K562 (cell line): Measurements from ENCODE around the gene KLHL6. TPM values are rescaled to one million over a fixed set of nuclear protein-coding genes. Genes with fewer than 3 reads are reported as not detected.

Source experiments
- ARID2 ChIP-seq: fragments of 450-650 bp; IDR thresholded peaks from 2 replicates; pipeline ENCODE4 v1.6.1; 2017; ENCODE audit warnings: antibody characterized with exemption, mild to moderate bottlenecking
- BRD9 ChIP-seq: fragments of 450-650 bp; IDR thresholded peaks from 2 replicates; pipeline ENCODE4 v1.6.1; 2018; ENCODE audit warnings: low read depth; ENCODE audit not compliant: partially characterized antibody
- CC2D1A ChIP-seq: fragments of 450-650 bp; IDR thresholded peaks from 2 replicates; pipeline ENCODE4 v1.6.1; 2017; ENCODE audit warnings: mild to moderate bottlenecking
- CSDE1 ChIP-seq, 2 experiments: fragments of 450-650 bp; IDR thresholded peaks; 2 replicates each; pipeline ENCODE4 v1.6.1; 2016; ENCODE audit warnings: mild to moderate bottlenecking in 1 of 2
- DNMT1 ChIP-seq: fragments of 450-650 bp; IDR thresholded peaks from 2 replicates; pipeline ENCODE4 v1.6.1; 2016; ENCODE audit warnings: antibody characterized with exemption, mild to moderate bottlenecking
- EP300 ChIP-seq: IDR thresholded peaks from 2 replicates; pipeline ENCODE4 v1.6.1; 2012; ENCODE audit warnings: low read length, improper control_type of control experiment
- EP400 ChIP-seq: fragments of 450-650 bp; IDR thresholded peaks from 2 replicates; pipeline ENCODE4 v1.6.1; 2017; ENCODE audit warnings: antibody characterized with exemption, mild to moderate bottlenecking, moderate library complexity
- ETV1 ChIP-seq: fragments of 450-650 bp; conservative IDR thresholded peaks from 2 replicates; pipeline ENCODE4 v1.6.1; 2016; ENCODE audit warnings: missing genetic modification characterization, control low read depth, low read depth, missing compliant biosample characterization
- IFI16 ChIP-seq: fragments of 250-450 bp; sonication (Bioruptor Pico); IDR thresholded peaks from 2 replicates; pipeline ENCODE4 v2.1.2; 2022; ENCODE audit warnings: mild to moderate bottlenecking, inconsistent platforms
- KDM2B ChIP-seq: fragments of 250-450 bp; sonication (Bioruptor Pico); IDR thresholded peaks from 2 replicates; pipeline ENCODE4 v1.8.0; 2021; ENCODE audit warnings: mild to moderate bottlenecking, moderate library complexity
- KLF16 ChIP-seq: IDR thresholded peaks from 2 replicates; pipeline ENCODE4 v1.6.1; 2016; ENCODE audit warnings: antibody characterized with exemption
- L3MBTL2 ChIP-seq: fragments of 450-650 bp; IDR thresholded peaks from 2 replicates; pipeline ENCODE4 v1.6.1; 2016; ENCODE audit warnings: mild to moderate bottlenecking, moderate library complexity
- NCOA1 ChIP-seq: fragments of 450-650 bp; IDR thresholded peaks from 2 replicates; pipeline ENCODE4 v1.6.1; 2016; ENCODE audit warnings: low read depth
- SP1 ChIP-seq: sonication (generic); formaldehyde crosslinking; IDR thresholded peaks from 2 replicates; pipeline ENCODE4 v1.8.1; 2022; ENCODE audit warnings: mild to moderate bottlenecking, missing genetic modification reagents
- TAF9B ChIP-seq: fragments of 450-650 bp; IDR thresholded peaks from 2 replicates; pipeline ENCODE4 v1.6.1; 2018; ENCODE audit warnings: mild to moderate bottlenecking; ENCODE audit not compliant: partially characterized antibody
- TBL1XR1 ChIP-seq, 2 experiments: IDR thresholded peaks; 2 replicates each; pipeline ENCODE4 v1.6.1; 2012; ENCODE audit warnings: improper control_type of control experiment in 2 of 2, low read length in 2 of 2, mild to moderate bottlenecking in 1 of 2
- XRCC5 ChIP-seq: fragments of 200-400 bp; formaldehyde crosslinking; IDR thresholded peaks from 2 replicates; pipeline ENCODE4 v1.6.1; 2017; ENCODE audit warnings: low read depth, mild to moderate bottlenecking, low read length
- ZNF143 ChIP-seq: sonication (generic); formaldehyde crosslinking; IDR thresholded peaks from 2 replicates; pipeline ENCODE4 v1.9.0; 2022; ENCODE audit warnings: mild to moderate bottlenecking, missing genetic modification reagents
- polyA plus RNA-seq, 8 experiments: library from polyadenylated mRNA; depleted of rRNA in 4 of 8; stranded (reverse) in 5 of 8; unstranded in 3 of 8; fragments of >200 nt; fragmentation: Nextera tagmentation in 2 of 8; fragmentation: Illumina TruSeq in 1 of 8; extraction: Ambion mirVana in 2 of 8; extraction: Trizol in 1 of 8; gene quantifications; 2 replicates each; pipeline versions ENCODE4 v1.2.1 to v1.2.3, GENCODE V29; 2011 to 2014; ENCODE audit warnings: inconsistent platforms in 1 of 8, missing spikeins in 1 of 8
- total RNA-seq, 7 experiments: library from RNA; depleted of rRNA in 6 of 7; stranded (reverse); fragments of >200 nt in 6 of 7; fragmentation: Illumina TruSeq in 2 of 7; extraction: Trizol in 2 of 7; gene quantifications; 2 replicates each; pipeline versions ENCODE4 v1.2.1 to v1.2.3, GENCODE V29; 2011 to 2021; ENCODE audit warnings: low replicate concordance in 1 of 7
- TF ChIP-seq, protein P1 (sequence below): sonication (generic); formaldehyde crosslinking; IDR thresholded peaks from 2 replicates; pipeline ENCODE4 v1.8.0; 2022; ENCODE audit warnings: mild to moderate bottlenecking, missing genetic modification reagents
- TF ChIP-seq, protein P2 (sequence below): sonication (generic); formaldehyde crosslinking; IDR thresholded peaks from 2 replicates; pipeline ENCODE4 v1.8.1; 2023; ENCODE audit warnings: mild to moderate bottlenecking, missing genetic modification reagents, moderate library complexity
- TF ChIP-seq, protein P3 (sequence below): fragments of 450-650 bp; formaldehyde crosslinking; IDR thresholded peaks from 2 replicates; pipeline ENCODE4 v1.4.0; 2020; ENCODE audit warnings: mild to moderate bottlenecking, moderate library complexity

Gene KLHL6
- total and polyA plus RNA-seq, 9 of the 15 experiments (the other 6 are each of a cell fraction or from before 2014, with no cell fraction given), result 0.18 to 2.1 (median 1.4) TPM

DNA sequence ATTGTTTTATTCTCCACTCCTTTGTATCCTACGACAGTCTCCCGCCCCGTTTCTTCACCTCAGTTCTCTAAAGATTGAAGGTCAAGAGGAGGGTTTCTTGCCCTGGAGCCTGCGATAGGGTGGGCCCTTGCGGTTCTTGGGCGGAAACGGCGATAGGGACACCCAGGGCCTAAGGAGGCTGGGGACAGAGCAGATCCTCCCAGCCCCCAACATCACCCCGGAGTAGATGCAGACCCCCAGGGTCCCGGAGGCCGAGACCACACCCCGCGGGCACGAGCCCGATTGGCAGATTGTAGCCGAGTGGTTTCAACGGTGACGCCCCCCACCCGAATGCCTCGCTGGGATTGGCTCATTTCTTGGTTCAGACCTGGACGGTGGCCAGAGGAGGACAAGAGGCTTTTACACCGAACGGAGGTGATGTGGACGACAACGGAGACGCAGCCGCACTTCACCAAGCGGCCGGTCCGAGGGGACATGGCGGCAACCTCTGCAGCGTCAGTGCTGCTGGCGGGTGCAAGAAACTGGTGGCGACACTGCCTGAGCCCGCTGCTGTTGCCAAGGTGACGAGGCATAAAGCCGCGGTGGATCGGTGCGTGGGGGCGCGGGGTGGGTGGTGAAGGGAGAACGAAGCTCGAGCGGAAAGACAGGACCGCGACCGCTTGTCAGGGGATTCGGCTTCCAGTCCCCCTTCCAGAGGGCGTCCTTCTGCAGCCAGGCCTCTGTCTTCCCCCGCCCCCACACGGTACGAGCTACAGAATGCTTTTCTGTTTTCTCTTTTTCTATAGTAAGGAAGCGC is 108.1 kb downstream of the KLHL6 start (continued):
- TF ChIP-seq ARID2 (peak; percentile 44; the same call in 1 of the 2 replicates), SP1 (CRISPR knock-in tag) (peak; percentile 91), ZNF143 (no peak), XRCC5 (peak; percentile 68; the same call in 1 of the 2 replicates), KDM2B (0 out of 2 replicates have a peak, but pooled peaks have one; percentile 38), TAF9B (peak; percentile 90), CSDE1 (IDR thresholded peaks at IDR 0.05) (peak in 1 of 2 experiments; percentile 76; a peak in 2 of 4 replicates), NCOA1 (peak; percentile 68; the same call in 1 of the 2 replicates), TBL1XR1 (IDR thresholded peaks at IDR 0.05; ENCODE audit: low read length in 2 of 2) (peak in 1 of 2 experiments; percentile 37; a peak in 1 of 4 replicates), BRD9 (peak; percentile 62), L3MBTL2 (peak; percentile 75), CC2D1A (peak; percentile 70; the same call in 1 of the 2 replicates), ETV1 (tag) (no peak; the same call in none of the 2 replicates), EP300 (0 out of 2 replicates have a peak, but pooled peaks have one; percentile 24), DNMT1 (no peak), IFI16 (CRISPR knock-in tag) (no peak), KLF16 (peak; percentile 65), EP400 (peak; percentile 90)
- TF ChIP-seq, protein P1, sequence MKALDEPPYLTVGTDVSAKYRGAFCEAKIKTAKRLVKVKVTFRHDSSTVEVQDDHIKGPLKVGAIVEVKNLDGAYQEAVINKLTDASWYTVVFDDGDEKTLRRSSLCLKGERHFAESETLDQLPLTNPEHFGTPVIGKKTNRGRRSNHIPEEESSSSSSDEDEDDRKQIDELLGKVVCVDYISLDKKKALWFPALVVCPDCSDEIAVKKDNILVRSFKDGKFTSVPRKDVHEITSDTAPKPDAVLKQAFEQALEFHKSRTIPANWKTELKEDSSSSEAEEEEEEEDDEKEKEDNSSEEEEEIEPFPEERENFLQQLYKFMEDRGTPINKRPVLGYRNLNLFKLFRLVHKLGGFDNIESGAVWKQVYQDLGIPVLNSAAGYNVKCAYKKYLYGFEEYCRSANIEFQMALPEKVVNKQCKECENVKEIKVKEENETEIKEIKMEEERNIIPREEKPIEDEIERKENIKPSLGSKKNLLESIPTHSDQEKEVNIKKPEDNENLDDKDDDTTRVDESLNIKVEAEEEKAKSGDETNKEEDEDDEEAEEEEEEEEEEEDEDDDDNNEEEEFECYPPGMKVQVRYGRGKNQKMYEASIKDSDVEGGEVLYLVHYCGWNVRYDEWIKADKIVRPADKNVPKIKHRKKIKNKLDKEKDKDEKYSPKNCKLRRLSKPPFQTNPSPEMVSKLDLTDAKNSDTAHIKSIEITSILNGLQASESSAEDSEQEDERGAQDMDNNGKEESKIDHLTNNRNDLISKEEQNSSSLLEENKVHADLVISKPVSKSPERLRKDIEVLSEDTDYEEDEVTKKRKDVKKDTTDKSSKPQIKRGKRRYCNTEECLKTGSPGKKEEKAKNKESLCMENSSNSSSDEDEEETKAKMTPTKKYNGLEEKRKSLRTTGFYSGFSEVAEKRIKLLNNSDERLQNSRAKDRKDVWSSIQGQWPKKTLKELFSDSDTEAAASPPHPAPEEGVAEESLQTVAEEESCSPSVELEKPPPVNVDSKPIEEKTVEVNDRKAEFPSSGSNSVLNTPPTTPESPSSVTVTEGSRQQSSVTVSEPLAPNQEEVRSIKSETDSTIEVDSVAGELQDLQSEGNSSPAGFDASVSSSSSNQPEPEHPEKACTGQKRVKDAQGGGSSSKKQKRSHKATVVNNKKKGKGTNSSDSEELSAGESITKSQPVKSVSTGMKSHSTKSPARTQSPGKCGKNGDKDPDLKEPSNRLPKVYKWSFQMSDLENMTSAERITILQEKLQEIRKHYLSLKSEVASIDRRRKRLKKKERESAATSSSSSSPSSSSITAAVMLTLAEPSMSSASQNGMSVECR, result peak; percentile 90
- TF ChIP-seq, protein P2, sequence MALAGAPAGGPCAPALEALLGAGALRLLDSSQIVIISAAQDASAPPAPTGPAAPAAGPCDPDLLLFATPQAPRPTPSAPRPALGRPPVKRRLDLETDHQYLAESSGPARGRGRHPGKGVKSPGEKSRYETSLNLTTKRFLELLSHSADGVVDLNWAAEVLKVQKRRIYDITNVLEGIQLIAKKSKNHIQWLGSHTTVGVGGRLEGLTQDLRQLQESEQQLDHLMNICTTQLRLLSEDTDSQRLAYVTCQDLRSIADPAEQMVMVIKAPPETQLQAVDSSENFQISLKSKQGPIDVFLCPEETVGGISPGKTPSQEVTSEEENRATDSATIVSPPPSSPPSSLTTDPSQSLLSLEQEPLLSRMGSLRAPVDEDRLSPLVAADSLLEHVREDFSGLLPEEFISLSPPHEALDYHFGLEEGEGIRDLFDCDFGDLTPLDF, result 0 out of 2 replicates have a peak, but pooled peaks have one; percentile 21
- TF ChIP-seq, protein P3, sequence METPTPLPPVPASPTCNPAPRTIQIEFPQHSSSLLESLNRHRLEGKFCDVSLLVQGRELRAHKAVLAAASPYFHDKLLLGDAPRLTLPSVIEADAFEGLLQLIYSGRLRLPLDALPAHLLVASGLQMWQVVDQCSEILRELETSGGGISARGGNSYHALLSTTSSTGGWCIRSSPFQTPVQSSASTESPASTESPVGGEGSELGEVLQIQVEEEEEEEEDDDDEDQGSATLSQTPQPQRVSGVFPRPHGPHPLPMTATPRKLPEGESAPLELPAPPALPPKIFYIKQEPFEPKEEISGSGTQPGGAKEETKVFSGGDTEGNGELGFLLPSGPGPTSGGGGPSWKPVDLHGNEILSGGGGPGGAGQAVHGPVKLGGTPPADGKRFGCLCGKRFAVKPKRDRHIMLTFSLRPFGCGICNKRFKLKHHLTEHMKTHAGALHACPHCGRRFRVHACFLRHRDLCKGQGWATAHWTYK (CRISPR knock-in tag), result peak; percentile 80; the same call in 1 of the 2 replicates
